WTC11 (cell line): ENCODE data around the gene LYST.

ENCODE experiments used
- AFF4 ChIP-seq: sonication (generic); formaldehyde crosslinking; IDR thresholded peaks from 2 replicates; pipeline ENCODE4 v1.8.1; 2023; ENCODE audit warnings: mild to moderate bottlenecking, missing genetic modification reagents, borderline replicate concordance
- ATF1 ChIP-seq: sonication (generic); formaldehyde crosslinking; IDR thresholded peaks from 2 replicates; pipeline ENCODE4 v1.8.1; 2023; ENCODE audit warnings: mild to moderate bottlenecking, moderate library complexity, missing genetic modification reagents
- CTCF ChIP-seq: fragments of 200-600 bp; IDR thresholded peaks from 2 replicates; pipeline ENCODE4 v1.8.0; 2022; ENCODE audit warnings: antibody characterized with exemption
- EMX1 ChIP-seq: fragments of 250-450 bp; sonication (Bioruptor Pico); IDR thresholded peaks from 2 replicates; pipeline ENCODE4 v1.8.0; 2021; ENCODE audit warnings: mild to moderate bottlenecking
- HMGXB4 ChIP-seq: sonication (generic); formaldehyde crosslinking; IDR thresholded peaks from 2 replicates; pipeline ENCODE4 v1.8.1; 2023; ENCODE audit warnings: mild to moderate bottlenecking, moderate library complexity, missing genetic modification reagents
- JUN ChIP-seq: sonication (generic); formaldehyde crosslinking; IDR thresholded peaks from 2 replicates; pipeline ENCODE4 v1.8.0; 2023; ENCODE audit warnings: mild to moderate bottlenecking, missing genetic modification reagents
- MAX ChIP-seq: sonication (generic); formaldehyde crosslinking; IDR thresholded peaks from 2 replicates; pipeline ENCODE4 v1.8.0; 2022; ENCODE audit warnings: mild to moderate bottlenecking, missing genetic modification reagents
- TEAD4 ChIP-seq: sonication (generic); formaldehyde crosslinking; IDR thresholded peaks from 2 replicates; pipeline ENCODE4 v1.8.0; 2022; ENCODE audit warnings: mild to moderate bottlenecking, missing genetic modification reagents

GRCh38 chr1:235853653-235854052, 13.1 kb downstream of the LYST start:
- no peak for TF ChIP-seq MAX
- TF ChIP-seq ATF1 (CRISPR knock-in tag) = no peak
- no peak for TF ChIP-seq CTCF
- no peak for TF ChIP-seq TEAD4 (CRISPR knock-in tag)
- no peak for TF ChIP-seq AFF4 (CRISPR knock-in tag)
- no peak for TF ChIP-seq EMX1 (CRISPR knock-in tag)
- TF ChIP-seq JUN (CRISPR knock-in tag) = no peak
- TF ChIP-seq HMGXB4 (CRISPR knock-in tag) = no peak
